ENCODE data around the gene SFI1. TPM values are rescaled to one million over a fixed set of nuclear protein-coding genes. Genes with fewer than 3 reads are reported as not detected.

SFI1 gene
- total and polyA plus RNA-seq, 10 donors, result 36.7 to 110 (median 85.2) TPM

GRCh38 chr22:31449506-31449905, 46.8 kb upstream of the SFI1 start:
- H3K27ac ChIP-seq, result no peak overlapping the region
- H3K36me3 ChIP-seq, result peaks cover 2 to 90% (median 56%) of the 10 kb centered on the region in 6 donors
- no peak for DNase-seq
- 25 to 76% (median 62%) methylated on average over 4 of the region's 4 CpGs for whole genome bisulfite sequencing, 5 donors
- TF ChIP-seq POLR2AphosphoS5 (IDR thresholded peaks at IDR 0.05) (no peak), POLR2A (IDR thresholded peaks at IDR 0.05) (no peak), CTCF (IDR thresholded peaks at IDR 0.05 in 8 of 11, conservative IDR thresholded peaks at IDR 0.05 in 3 of 11) (no peak)
- intact Hi-C loops (cut with DNase I; ENCODE audit: low total_unique reads), result no loop called here
- H3K9me3 ChIP-seq, result no peaks in the 10 kb centered on the region
- H3K4me3 ChIP-seq, result no peak overlapping the region
- H3K4me1 ChIP-seq, result peaks cover 0 to 6% (median 0%) of the 10 kb centered on the region in 6 donors
- H3K27me3 ChIP-seq (replicated peaks in 1 of 7), result no peaks in the 10 kb centered on the region

- Histone ChIP-seq H3K27ac (no peak overlapping the region), H3K9me3 (no peaks in the 10 kb centered on the region), H3K27me3 (replicated peaks in 1 of 7) (no peaks in the 10 kb centered on the region), H3K4me1 (peaks cover 0 to 6% (median 0%) of the 10 kb centered on the region in 6 donors), H3K4me3 (no peak overlapping the region), H3K36me3 (peaks cover 2 to 90% (median 60%) of the 10 kb centered on the region in 6 donors)
- peak in 8 of 11 experiments; percentile 15 to 54 (median 31) for TF ChIP-seq CTCF (IDR thresholded peaks at IDR 0.05 in 8 of 11, conservative IDR thresholded peaks at IDR 0.05 in 3 of 11)
- TF ChIP-seq POLR2A (IDR thresholded peaks at IDR 0.05), result no peak
- no peak for TF ChIP-seq POLR2AphosphoS5 (IDR thresholded peaks at IDR 0.05)
- intact Hi-C loops (cut with DNase I; ENCODE audit: low total_unique reads), result no loop called here
- no peak for DNase-seq
- 70 to 88% (median 82%) methylated on average over 5 of the region's 5 CpGs for WGBS, 5 donors
These were observed 44.4 kb upstream of the SFI1 start for GRCh38 chr22:31451709-31452571.

DNA sequence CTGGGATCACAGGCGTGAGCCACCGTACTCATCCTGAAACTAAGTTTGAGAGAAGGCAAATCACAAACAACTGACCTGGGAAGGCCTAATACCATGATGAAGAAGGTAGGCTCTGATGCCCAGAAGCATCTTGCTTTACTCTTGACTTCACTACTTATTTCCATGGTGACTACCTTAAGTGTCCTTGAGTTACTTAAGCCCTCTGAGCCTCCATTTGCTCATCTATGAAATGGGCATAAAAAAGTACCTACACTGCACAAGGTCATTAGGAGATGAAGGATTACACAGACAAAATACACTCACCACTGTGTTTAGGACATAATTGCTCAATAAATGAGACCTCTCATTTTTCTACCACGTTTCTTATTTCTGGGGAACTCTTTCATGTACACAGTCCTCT, 34.6 kb upstream of the SFI1 start:
- Histone ChIP-seq H3K4me3 (no peak overlapping the region), H3K27ac (no peak overlapping the region), H3K4me1 (no peaks in the 10 kb centered on the region), H3K36me3 (peaks cover 0 to 98% (median 81%) of the 10 kb centered on the region in 6 donors), H3K9me3 (no peaks in the 10 kb centered on the region), H3K27me3 (replicated peaks in 1 of 7) (no peaks in the 10 kb centered on the region)
- WGBS, 5 donors, result 90 to 97% (median 92%) methylated on average over 3 of the region's 3 CpGs
- DNase-seq, result no peak
- intact Hi-C loops (cut with DNase I; ENCODE audit: low total_unique reads), result no loop called here
- TF ChIP-seq POLR2A (IDR thresholded peaks at IDR 0.05) (no peak), CTCF (IDR thresholded peaks at IDR 0.05 in 8 of 11, conservative IDR thresholded peaks at IDR 0.05 in 3 of 11) (no peak), POLR2AphosphoS5 (IDR thresholded peaks at IDR 0.05) (no peak)

- H3K36me3 ChIP-seq, result peaks cover 0 to 99% (median 75%) of the 10 kb centered on the region in 6 donors
- no peaks in the 10 kb centered on the region for H3K4me1 ChIP-seq
- no peaks in the 10 kb centered on the region for H3K27me3 ChIP-seq (replicated peaks in 1 of 7)
- TF ChIP-seq POLR2AphosphoS5 (IDR thresholded peaks at IDR 0.05), result no peak
- no peak for TF ChIP-seq CTCF (IDR thresholded peaks at IDR 0.05 in 8 of 11, conservative IDR thresholded peaks at IDR 0.05 in 3 of 11)
- no peak for TF ChIP-seq POLR2A (IDR thresholded peaks at IDR 0.05)
- H3K4me3 ChIP-seq, result no peak overlapping the region
- no peaks in the 10 kb centered on the region for H3K9me3 ChIP-seq
- no peak for DNase-seq
- no peak overlapping the region for H3K27ac ChIP-seq
- 86 to 98% (median 93%) methylated on average over 2 of the region's 2 CpGs for WGBS, 5 donors
- intact Hi-C loops (cut with DNase I; ENCODE audit: low total_unique reads), result no loop called here
These were observed 31.0 kb upstream of the SFI1 start for GRCh38 chr22:31465307-31465706.
